ENCODE data around the gene SNRNP48. TPM values are rescaled to one million over a fixed set of nuclear protein-coding genes. Genes with fewer than 3 reads are reported as not detected.

The SNRNP48 gene, protein sequence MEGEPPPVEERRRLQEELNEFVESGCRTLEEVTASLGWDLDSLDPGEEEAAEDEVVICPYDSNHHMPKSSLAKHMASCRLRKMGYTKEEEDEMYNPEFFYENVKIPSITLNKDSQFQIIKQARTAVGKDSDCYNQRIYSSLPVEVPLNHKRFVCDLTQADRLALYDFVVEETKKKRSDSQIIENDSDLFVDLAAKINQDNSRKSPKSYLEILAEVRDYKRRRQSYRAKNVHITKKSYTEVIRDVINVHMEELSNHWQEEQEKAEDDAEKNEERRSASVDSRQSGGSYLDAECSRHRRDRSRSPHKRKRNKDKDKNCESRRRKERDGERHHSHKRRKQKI
- total RNA-seq, result 7.6 and 7.9 TPM in 2 replicates

DNA sequence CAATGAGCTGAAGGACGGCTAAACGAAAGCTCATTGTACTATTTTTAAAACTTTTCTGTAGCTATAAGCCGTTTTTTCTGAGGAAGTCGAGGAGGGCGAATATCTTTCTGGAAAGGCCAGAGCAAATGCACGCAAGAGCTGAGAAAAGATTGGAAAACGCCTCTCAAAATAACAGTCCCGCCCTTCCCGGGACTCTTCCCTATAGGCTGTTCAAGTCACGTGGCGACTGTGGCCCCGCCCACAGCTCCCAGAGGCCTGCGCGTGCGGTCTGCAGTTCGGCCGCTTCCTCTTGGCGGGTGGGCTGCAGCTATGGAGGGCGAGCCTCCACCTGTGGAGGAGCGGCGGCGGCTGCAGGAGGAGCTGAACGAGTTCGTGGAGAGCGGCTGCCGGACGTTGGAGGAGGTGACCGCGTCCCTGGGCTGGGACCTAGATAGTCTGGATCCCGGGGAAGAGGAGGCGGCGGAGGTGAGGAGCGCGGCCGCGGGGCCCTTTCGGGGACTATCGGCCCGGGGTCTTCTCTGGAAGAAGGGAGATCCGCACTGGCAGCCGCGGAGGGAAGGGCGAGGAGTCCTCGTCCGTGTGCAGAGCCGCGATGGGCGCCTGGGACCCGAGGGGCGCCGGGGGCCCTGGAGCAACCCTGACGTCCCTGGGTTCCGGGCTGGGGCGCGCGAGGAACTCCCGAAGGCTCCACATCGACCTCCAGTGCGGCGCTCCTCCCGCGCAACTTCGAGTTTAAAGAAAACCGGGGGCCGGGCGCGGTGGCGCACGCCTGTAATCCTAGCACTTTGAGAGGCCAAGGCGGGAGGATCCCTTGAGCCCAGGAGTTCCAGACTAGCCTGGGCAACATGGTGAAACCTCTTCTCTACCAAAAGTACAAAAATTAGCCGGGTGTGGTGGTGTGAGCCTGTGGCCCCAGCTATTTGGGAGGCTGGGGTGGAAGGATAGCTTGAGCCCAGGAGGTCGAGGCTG, at the start of gene SNRNP48:
TSS of gene SNRNP48 (plus strand) at position 250 of the 969 bp plus-strand sequence. CDS start at position 310, 60 bp downstream.
- peak; percentile 93 to 94 for DNase-seq (ENCODE audit: low read depth in 2 of 2)

DNA sequence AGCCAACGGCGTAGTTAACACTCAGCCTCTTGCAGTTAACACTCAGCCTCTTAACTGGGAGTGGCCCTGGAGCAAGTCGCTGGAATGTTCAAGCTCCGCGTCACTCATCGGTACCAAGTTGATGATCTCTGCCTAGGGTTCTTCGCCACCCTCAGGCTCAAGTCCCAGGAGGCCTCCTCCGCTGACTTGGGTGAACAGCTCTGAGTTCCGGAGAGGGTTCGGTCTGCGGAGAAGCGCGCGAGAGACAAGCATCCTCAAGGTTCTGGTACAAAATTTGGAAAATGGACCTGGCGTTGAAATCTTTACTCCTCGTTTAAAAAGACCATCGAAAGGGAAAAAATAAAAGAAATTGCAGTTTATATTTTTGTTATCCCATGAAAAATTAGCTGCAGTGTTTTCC, 49.4 kb upstream of the SNRNP48 start:
- DNase-seq (ENCODE audit: low read depth in 2 of 2), result no peak

DNA sequence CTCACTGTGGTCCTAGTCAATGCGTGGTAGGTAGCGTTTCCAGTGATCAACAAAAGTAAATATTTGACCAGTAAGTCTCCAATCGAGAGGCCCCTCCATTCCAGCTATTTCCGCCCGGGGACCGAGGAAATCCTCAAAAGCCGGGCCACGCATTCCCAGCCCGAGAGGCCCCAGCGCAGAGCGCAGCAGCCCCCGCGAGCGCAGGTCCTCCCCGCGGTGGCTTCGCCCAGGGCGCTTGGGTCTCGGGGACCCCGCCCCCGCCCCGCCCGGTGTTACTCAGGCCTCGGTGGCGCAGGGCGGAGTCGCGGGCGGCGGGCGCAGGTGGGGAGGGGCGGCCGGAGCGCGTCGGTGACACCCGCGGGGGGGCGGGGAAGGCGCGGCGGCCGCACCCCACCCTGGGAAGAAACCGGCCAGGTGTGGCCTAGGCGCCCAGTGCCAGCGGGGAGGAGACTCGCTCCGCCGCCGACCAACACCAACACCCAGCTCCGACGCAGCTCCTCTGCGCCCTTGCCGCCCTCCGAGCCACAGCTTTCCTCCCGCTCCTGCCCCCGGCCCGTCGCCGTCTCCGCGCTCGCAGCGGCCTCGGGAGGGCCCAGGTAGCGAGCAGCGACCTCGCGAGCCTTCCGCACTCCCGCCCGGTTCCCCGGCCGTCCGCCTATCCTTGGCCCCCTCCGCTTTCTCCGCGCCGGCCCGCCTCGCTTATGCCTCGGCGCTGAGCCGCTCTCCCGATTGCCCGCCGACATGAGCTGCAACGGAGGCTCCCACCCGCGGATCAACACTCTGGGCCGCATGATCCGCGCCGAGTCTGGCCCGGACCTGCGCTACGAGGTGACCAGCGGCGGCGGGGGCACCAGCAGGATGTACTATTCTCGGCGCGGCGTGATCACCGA, 48.6 kb upstream of the SNRNP48 start, which contains the start of gene DSP:
TSS of gene DSP (plus strand) at position 497 of the 890 bp plus-strand sequence. CDS start at position 742, 245 bp downstream.
- peak; percentile 7 to 50 for DNase-seq (ENCODE audit: low read depth in 2 of 2)

DNA sequence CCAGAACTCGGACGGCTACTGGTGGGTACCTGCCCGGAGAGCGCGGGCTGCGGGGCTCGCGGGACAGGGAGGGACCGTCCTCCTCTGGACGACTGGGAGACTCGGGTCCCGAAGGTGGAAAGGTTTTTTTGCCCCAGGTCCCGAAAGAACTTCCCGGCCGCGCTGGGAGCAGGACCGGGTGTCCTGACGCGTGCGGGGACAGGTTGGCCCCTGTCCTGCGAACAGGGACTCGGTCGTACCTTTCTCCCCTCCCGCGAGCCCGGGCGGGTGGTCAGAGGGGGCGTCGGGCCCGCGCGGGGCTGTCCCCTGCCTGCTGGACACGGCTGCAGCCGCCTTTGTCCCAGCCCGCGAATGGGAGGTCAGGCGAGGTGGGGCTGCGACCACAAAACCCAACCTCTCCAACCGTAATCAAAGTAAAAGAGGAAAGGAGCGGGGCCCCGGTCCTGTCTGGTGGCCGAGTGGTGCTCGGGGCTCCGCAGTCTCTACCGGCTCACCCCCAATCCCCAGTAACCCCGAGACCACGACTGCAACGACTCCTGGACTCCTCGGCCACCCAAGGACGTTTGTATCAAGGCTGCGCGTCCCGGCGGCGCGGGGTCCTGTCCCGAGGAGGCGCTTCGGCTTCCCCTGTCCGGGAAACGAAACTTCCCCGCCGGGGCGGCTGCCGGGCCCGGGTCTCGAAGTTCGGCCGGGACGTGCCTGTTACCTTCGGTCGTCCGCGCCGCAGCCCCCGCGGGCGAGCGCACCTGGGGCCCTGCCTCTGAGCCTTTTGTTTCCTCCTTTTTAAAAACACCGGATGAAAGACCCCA, 47.7 kb upstream of the SNRNP48 start:
- peak; percentile 16 to 31 for DNase-seq (ENCODE audit: low read depth in 2 of 2)

DNA sequence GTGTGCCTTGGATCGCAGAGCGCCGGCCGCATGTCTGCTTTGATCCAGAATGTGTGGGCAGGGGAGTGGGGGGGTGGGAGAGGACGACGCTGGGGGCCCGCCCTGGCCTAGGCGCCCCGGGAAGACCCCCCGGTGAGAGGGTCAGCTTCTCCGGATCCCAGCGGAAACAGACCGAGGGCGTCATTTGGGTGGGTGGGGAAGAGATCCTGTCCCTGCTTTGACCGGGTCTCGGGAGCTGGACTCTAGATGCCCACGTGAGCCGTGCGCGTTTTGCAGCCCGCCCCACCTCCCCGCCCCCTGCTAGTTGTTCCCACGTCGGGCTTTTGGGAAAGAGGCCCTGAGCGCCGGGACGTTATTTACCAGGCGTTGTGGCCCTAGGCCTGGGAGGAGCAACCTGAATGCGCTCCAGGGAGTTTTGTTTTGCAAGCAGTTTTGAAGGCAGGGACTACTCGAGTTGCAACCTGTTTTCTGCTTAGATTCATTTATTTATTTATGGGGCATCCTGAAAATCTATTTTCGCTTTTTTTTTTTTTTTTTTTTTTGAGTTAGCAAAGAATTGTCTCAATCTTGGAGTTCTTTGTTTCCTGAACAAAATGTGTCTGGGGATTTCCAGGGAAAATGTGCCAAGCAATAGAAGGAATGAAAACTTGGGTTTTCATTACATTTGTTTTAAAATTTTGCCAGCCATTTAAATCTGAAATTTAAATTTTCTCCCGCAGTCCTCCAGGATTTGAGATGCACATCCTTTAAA, 46.9 kb upstream of the SNRNP48 start:
- peak; percentile 4 to 42 for DNase-seq (ENCODE audit: low read depth in 2 of 2)

DNA sequence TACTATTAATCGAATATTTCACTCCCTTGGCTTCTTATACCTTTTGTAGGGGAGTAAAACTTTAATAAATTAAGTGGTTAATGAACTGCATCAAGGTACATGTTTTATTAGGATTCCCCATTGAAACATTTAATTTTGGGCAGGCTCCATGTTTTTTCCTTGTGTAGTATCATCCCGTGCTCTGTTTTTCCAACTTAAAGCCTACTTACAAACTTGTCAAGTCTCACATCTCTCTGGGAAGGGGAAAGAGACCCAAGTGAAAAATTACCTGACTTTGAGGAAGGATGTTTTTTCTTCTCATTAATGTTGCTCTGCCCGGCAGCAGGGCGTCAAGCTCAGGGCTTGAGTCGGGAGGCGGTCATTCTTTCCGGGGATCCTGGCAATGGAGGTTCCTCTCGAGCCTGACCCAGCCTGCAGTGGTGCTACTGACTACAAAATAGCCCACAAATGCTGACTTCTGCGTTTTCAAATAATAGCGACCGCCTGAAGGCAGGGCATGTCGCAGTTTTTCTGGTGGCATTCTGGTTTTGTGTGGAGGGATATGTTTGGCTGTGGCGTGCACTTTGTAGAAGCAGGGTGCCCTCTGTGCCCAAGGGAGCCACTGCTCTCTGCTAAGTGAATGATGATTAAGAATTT, 46.1 kb upstream of the SNRNP48 start:
- no peak for DNase-seq (ENCODE audit: low read depth in 2 of 2)

DNA sequence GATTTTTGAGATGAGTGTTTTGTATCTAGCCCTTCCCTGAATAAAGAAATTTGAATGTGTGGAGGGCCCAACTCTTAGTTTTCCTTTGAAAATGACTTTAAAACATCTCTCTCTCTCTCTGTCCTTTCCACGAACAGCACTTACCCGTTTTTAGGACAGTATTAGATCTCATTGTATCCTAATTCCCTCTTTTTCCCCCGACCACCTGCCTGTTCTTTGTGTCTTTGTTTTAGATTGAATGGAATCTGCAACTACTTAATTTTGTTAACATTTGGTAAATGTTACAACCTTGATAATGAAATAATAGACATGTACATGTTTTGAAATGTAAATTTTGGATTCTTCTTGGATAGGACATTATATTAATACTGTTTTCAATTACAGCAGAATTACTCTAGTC, 45.4 kb upstream of the SNRNP48 start:
- DNase-seq (ENCODE audit: low read depth in 2 of 2), result no peak

DNA sequence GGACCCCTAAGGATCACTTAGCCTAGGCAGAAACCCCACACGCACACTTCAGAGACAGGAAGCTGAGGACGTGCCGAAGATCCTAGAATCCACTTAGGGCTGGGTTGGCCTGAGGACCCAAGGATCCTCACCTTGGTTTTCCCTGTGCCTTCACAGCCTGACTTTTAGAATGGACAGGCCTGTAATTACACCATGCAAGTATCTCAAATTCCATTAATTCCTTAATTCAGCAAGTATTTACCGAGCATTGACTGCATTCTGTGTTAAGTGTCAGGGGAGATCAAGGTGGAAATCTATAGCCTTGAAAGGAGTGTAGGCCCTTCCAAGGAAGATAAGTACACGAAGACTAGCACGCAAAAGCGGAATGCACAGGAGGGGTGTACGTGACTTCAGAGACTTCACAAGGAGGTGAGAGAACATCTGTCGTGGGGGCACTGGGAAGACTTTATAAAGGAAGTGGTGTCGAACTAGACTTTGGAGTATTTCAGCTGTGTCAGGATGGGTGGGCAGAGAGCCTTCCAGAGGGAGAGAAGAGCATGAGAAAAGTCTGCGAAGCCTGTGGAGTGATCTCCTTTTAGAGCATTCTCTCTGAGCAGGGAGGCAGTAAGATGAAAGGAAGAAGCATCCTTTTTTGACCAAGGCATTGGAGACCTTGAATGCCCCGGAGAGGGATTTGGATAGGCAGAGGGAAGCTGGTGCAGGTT, 44.5 kb upstream of the SNRNP48 start:
- no peak for DNase-seq (ENCODE audit: low read depth in 2 of 2)

DNA sequence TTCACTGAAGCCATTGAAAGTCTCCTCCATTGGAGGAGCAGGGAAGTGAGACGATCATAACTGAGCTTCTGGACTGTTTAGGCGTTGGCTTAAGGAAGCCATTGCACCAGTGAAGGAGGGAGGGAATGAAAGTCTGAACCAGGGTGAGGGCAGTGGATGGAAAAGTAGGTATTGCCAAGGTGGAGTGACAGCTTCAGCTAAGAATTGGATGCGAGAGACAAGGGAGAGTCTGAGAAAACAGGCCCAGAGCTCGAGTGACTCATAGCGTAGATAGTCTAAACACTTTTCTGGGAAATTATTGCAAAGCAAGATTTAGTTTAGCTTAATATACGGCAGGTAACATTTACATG, 44.0 kb upstream of the SNRNP48 start:
- DNase-seq (ENCODE audit: low read depth in 2 of 2), result no peak

DNA sequence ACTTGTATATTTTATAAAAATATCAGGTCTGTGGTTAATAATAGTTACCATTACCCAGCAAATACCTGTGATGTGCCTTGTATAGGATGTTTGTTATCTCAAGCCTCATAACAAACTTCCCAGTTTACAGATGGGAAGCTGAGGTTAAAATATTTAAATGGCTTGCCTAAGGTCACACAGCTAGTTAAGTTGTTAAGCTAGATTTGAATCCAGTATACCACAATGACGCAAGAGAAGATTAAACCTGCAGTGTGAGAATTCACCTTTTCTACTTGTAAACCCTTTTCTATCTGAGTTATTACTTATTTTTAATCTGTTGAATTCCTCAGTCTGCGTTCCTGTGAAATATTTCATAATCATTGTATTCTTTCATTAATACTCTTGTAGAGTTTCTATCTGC, 43.6 kb upstream of the SNRNP48 start:
- no peak for DNase-seq (ENCODE audit: low read depth in 2 of 2)

DNA sequence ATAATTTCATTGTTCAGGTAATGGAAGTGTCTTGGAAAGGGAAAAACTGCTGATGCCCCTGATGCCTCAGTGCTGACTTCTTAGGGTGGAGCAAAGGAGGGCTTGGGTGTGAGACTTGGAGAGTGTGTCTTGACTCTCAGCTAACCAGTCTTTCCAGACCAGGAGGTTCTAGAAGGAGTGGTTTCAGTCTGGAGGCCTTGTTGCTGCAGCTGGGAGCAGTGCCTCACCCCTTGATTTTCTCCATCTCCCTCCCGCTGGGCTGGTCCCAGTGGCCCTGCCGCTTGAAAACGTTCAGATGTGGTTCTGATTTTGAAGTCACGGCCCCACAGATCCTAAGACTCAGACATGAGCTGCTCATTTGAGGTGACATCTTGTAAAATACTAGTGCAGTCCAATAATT, 43.1 kb upstream of the SNRNP48 start:
- DNase-seq (ENCODE audit: low read depth in 2 of 2), result no peak

DNA sequence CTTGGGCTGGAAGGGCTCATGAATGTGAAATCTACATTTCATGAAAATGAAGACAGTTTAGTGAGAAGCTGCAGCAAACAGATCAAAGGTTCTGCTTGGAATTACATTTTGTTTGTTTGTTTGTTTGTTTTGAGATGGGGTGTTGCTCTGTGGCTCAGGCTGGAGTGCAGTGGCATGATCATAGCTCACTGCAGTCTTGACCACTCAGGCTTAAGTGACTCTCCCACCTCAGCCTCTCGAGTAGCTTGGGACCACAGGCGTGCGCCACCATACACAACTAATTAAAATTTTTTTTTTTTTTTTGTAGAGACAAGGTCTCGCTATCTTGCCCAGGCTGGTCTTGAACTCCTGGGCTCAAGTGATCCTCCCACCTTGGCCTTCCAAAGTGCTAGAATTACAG, 42.7 kb upstream of the SNRNP48 start:
- no peak for DNase-seq (ENCODE audit: low read depth in 2 of 2)

DNA sequence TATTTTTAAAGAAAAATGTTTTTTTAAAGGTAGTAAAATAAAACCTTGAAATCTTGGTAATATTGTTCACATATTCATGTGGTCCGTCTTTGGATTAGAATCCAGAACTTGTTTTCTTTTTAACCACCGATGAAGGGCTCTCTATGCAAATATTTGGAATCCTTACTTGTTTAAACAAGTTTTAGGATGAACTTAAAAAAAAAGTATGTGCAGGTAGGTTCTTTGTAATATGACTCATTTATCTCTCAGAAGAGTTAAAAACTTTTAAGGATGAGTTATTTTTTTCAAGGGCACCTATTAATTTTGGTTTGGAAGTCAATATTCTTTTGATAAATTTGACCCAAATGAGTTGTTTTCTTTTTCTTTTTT, 39.6 kb upstream of the SNRNP48 start:
- no peak for DNase-seq (ENCODE audit: low read depth in 2 of 2)

DNA sequence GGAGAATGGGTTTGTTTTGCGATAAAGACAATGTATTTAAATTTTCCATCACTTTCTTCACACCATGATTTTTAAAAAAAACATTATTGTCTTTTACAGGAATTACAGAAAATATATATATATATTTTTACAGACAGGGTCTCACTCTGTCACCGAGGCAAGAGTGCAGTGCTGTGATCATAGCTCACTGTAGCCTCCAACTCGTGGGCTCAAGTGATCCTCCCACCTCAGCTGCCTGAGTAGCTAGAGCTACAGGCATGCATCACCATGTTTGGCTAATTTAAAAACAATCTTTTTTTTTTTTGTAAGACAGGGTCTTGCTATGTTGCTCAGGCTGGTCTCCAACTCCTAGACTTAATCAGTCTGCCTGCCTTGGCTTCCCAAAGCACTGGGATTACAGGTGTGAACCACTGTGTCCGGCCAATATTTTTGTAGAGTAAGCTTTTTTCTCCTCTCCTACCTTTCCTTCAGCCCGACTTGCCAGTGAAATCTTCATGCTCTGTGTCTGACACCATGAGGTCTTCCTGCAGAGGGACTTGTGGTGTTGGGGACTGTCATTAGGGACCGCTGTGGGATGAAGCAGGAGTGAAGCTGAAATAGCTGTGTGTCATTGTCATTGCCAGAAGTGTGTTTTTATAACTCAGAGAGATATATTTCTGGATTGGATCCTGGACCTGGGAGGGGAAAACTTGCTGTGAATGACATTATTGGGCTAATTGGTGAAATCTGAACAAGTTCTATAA, 35.3 kb upstream of the SNRNP48 start:
- no peak for DNase-seq (ENCODE audit: low read depth in 2 of 2)

DNA sequence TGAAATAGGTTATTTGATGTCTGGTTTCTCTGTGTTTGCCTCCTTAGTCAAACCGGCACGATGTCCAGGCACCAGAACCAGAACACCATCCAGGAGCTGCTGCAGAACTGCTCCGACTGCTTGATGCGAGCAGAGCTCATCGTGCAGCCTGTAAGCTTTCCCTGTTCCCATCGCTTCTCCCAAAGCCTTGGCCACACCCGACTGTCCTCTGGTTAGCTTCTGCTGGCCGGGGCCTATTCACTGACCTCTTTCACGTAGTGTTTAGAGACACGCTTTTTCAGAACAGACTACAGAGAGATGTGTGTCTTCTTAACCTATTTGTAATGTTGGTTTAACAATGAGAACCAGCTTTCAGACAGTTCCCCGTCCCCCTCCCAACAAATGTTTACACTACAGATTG, 34.3 kb upstream of the SNRNP48 start:
- DNase-seq (ENCODE audit: low read depth in 2 of 2), result no peak

DNA sequence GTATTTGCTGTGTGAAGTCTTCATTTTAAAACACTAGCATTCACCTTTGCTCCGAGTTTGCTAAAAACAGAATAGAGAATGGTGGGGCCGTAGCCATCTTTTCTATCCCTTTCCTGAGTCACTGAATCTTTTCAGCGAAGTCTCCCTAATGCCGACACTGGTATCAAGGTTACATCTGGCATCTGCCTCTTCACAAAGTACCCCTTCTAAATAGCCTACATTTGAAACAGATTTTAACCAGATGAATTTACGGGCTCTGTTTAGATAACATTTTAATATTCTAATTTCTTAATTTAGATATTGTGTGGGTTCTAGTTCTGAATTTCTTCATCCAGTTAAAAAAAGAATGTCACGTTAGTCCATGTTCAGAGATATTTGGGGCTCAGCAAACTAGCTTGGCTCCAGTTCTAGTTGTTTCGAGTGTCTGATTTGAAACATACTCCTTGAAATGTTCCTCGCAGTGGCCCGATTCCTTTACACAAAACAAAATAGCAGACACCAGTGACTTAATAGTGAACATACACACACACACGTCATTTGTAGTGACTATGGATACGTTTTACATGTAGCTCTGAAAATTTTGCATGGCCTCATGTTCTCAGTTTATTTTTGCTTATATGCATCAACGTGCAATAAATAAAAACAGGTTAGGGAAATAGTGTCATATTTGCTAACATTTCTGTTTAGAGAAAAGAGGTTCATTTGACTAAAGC, 33.4 kb upstream of the SNRNP48 start:
- no peak for DNase-seq (ENCODE audit: low read depth in 2 of 2)

DNA sequence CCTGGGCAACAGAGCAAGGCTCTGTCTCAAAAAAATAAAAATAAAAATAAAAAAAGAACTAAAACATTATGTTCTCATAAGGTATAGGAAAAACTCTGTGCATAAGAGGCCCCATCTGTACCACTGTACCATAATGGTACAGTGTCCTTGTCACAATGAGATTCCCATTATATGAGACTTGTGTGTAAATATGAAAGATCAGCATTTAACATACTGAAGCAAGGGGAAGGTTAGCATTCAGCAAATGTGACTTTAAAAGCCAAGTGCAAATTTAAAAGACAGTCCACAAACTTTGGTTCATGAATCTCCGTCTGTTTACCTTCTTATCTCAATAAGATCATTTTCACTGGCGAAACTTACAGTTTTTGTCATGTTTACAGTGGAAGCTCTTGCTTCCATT, 32.3 kb upstream of the SNRNP48 start:
- DNase-seq (ENCODE audit: low read depth in 2 of 2), result no peak

DNA sequence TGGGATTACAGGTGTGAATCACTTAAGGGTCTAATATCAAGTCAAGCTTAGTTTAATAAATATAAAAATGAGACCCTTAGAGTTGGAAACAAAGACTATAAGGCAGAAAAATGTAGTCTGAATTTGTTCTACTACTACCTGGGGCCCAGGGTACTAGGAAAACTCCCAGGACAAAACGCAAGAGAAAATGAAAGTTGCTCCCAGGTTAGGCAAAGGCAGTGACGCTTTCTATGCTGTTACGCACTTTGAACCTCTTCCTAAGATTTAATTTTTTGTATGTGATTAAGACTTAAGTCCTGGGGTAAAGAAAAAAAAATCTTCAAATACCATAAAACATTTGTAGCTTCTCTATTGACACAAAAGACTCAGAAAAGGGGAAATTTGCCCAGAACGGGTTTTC, 31.2 kb upstream of the SNRNP48 start:
- DNase-seq (ENCODE audit: low read depth in 2 of 2), result no peak

Data from lung microvascular endothelial cell (primary cell).